Fibroblast of pulmonary artery (primary cell): ENCODE measurements around the gene ASB7.
"Not testable (repeated sequence)": the region's sequence is repeated elsewhere in the genome, so short reads cannot be mapped to it uniquely, and the experiment has no call there.

ENCODE experiments used
- DNase-seq: peaks from one replicate; pipeline ENCODE4 v3.0.0-alpha.2; 2010; ENCODE audit warnings: low read depth
- H3K4me3 ChIP-seq: replicated peaks from 2 replicates; pipeline ENCODE4 v1.5.1; 2011; ENCODE audit warnings: low read depth, mild to moderate bottlenecking, control low read depth, low read length, moderate library complexity
- CTCF ChIP-seq: IDR thresholded peaks from 2 replicates; pipeline ENCODE4 v1.5.1; 2011; ENCODE audit warnings: mild to moderate bottlenecking, control low read depth, low read length, inconsistent platforms; ENCODE audit errors: missing control alignments

The ASB7 gene

DNA sequence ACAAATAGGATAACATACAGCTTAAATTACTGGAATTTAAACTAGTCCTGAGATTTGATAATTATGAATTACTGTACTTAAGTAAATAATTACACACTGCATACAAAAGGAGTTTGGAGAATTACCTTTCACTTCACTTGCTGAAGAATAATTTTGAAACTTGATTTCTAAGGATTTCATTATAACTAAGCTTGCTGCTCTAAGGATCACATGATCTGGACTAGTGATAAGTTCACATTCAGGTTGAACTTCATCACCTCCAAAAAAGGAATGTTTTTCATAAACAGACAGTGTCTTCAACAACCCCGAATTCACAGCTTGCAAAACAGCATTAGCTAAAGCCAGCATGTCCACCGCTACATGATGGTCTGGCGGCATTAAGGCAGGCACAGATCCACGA, 28.9 kb upstream of the ASB7 start:
- no peak for TF ChIP-seq CTCF
- DNase-seq, result no peak
- no peak overlapping the region for H3K4me3 ChIP-seq

DNA sequence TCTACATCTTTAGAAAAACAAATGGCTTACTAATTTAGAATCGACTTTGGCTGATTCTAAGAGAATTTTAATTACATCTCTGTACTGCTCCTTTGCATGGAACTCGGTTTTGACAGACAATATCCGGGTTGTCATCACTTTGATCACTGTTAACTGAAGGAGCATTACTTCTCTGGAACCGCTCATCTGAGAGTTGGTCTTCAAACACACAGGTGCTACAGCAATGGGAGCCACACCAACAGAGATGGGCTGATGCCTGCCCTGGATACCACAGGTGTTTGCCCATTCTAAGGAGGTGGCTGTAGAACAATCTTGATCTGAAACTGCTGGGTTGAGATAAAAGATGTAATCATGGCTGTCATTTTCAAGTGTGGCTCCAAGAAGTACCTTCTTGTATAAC, 22.0 kb upstream of the ASB7 start:
- no peak for DNase-seq
- H3K4me3 ChIP-seq, result no peak overlapping the region

DNA sequence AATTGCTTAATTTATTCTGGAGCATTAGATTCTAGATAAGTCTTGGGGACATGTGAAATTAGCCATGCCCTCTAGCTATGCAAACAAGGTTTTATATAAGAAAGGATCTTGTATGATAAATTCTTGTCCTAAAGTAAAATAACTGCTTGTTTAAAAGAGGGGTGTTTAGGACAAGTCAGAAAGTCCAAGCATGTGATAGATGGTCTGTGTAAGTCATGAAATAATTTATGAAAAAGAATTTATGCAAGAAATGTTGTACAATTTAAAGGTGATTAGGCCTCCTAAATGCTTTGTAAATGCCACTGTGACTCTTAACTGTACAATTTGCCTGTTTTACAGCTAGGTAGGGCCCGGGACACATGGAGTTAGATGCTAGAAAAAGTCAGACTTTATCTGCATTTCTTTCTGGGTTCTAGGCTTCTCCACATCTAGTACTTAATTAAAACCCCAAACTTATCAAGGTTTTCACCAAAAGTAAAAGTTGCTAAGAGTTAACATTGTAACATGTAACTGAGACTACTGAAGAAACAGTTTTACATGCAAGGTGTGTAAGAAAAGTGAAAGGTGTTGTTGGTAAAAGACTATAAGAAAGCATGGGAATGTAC, 13.6 kb upstream of the ASB7 start:
- no peak for TF ChIP-seq CTCF
- DNase-seq, result peak; percentile 20
- H3K4me3 ChIP-seq, result no peak overlapping the region

More for the DNA sequence above, 22.0 kb upstream of the ASB7 start:
- no peak for TF ChIP-seq CTCF

DNA sequence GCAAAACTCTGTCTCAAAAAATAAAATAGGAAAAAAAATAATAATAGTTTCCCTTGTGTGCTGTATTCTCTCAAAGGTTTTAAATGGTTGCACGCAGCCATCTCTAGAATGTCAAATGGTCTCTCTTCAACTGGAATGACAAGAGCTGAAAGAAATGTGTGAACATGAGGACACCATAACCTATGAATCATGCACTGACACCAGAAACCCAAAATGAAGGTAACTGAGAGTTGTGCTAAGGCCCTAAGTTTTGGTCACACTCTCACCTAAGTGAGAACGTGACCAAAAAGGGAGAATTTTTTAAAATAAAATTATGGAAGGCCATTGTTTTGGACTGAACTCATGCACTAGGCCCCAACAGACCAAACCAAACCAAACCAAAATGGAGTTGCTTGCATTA, 11.2 kb upstream of the ASB7 start:
- DNase-seq, result not testable (repeated sequence)

DNA sequence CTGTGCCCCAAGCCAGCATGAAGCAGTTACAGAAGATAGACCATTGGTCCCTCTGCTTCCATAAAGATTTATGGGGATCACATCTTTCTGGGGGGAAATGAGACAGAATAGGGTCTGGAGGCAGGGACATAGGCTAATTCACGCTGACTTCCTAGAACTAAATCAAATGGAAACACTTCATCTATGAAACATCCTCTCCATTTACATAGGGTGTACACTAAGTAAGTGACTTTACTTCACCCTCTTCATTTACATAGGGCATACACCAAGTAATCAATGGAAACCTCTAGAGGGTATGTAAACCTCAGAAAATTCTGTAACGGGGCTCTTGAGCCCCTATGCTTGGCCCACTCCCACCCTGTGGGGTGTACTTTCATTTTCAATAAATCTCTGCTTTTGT, 10.6 kb upstream of the ASB7 start:
- H3K4me3 ChIP-seq, result no peak overlapping the region
- no peak for TF ChIP-seq CTCF
- DNase-seq, result no peak

More for the DNA sequence above, 11.2 kb upstream of the ASB7 start:
- H3K4me3 ChIP-seq, result not testable (repeated sequence)

DNA sequence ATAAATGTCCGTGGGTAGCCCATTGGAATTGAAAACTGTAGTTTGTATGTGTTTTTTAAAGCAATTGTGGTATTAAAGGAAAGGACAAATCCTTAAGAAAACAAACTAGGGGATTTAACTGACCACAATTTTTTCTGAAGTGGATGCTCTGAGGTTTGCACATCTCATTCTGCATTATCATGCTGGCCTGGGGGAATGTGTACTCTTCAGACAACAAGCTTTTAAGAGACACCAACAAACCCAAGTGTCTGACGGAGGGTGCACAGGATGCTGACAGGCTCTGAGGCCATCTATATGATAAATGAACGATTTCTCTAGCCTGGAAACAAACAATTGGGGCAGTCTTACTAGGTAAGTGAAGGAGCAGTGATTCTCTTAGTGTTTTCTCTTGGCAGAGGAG, 9.5 kb upstream of the ASB7 start:
- TF ChIP-seq CTCF, result no peak
- no peak overlapping the region for H3K4me3 ChIP-seq
- no peak for DNase-seq

DNA sequence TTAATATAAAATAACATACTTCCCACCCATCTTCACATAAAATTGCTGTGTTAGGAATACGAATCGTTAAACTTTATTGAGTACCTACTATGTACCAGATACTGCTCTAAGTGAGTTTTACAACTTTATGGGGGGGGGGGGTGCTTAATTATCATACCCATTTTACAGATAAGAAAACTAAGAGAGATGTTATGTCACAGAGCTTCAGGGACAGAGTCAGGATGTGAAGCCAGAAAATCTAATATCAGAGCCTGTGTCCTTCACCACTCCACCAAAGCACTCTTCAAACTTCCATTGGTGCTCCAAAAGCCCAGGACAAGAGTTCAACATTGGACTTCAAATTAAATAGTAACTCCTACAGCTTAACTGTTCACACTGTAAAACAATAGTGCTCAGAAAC, 9.0 kb upstream of the ASB7 start:
- DNase-seq, result no peak
- TF ChIP-seq CTCF, result no peak
- H3K4me3 ChIP-seq, result no peak overlapping the region
